H1 (cell line): ENCODE results near the gene UBE2E2. TPM values are rescaled to one million over a fixed set of nuclear protein-coding genes. Genes with fewer than 3 reads are reported as not detected.

Source experiments
- ASH2L ChIP-seq: fragments of 200-600, 300-600 bp; sonication (generic); IDR thresholded peaks from one replicate; pipeline ENCODE4 v1.7.1; 2017; ENCODE audit warnings: low read length
- BCL11A ChIP-seq, 2 experiments: IDR thresholded peaks; one replicate each; pipeline ENCODE4 v1.6.1; 2011; ENCODE audit warnings: low read depth in 2 of 2, low read length in 2 of 2, mild to moderate bottlenecking in 2 of 2
- BRCA1 ChIP-seq: IDR thresholded peaks from 2 replicates; pipeline ENCODE4 v1.6.1; 2012; ENCODE audit warnings: low read depth, low read length, improper control_type of control experiment
- CHD2 ChIP-seq: IDR thresholded peaks from 2 replicates; pipeline ENCODE4 v1.6.1; 2012; ENCODE audit warnings: low read length, improper control_type of control experiment
- JUND ChIP-seq: IDR thresholded peaks from 2 replicates; pipeline ENCODE4 v1.6.1; 2011; ENCODE audit warnings: mild to moderate bottlenecking, improper control_type of control experiment, low read length
- NANOG ChIP-seq: IDR thresholded peaks from 2 replicates; pipeline ENCODE4 v1.6.1; 2011; ENCODE audit warnings: low read length, low read depth, mild to moderate bottlenecking, inconsistent platforms; ENCODE audit not compliant: insufficient read depth, poor library complexity, severe bottlenecking
- NRF1 ChIP-seq: IDR thresholded peaks from 2 replicates; pipeline ENCODE4 v1.6.1; 2011; ENCODE audit warnings: mild to moderate bottlenecking, low read depth, low read length, improper control_type of control experiment
- PHF8 ChIP-seq: fragments of 200-600 bp; sonication (generic); conservative IDR thresholded peaks from 2 replicates; pipeline ENCODE4 v1.7.1; 2012; ENCODE audit warnings: low read depth, mild to moderate bottlenecking, inconsistent platforms, low read length, moderate library complexity
- RAD21 ChIP-seq, 2 experiments: IDR thresholded peaks in 1 of 2; conservative IDR thresholded peaks in 1 of 2; 2 replicates each; pipeline ENCODE4 v1.6.1; 2011; ENCODE audit warnings: low read depth in 2 of 2, low read length in 2 of 2, improper control_type of control experiment in 1 of 2, inconsistent platforms in 1 of 2, mild to moderate bottlenecking in 1 of 2, moderate library complexity in 1 of 2
- SP1 ChIP-seq: IDR thresholded peaks from 2 replicates; pipeline ENCODE4 v1.6.1; 2011; ENCODE audit warnings: low read depth, low read length
- SP4 ChIP-seq: IDR thresholded peaks from 2 replicates; pipeline ENCODE4 v1.6.1; 2012; ENCODE audit warnings: low read length, inconsistent platforms
- polyA plus RNA-seq, 7 experiments: library from polyadenylated mRNA; depleted of rRNA in 3 of 7; stranded (reverse) in 5 of 7; unstranded in 2 of 7; fragments of >200 nt in 5 of 7; fragments of 200-250 nt in 2 of 7; gene quantifications; 1 replicate in 5 of 7; 2 replicates in 1 of 7; 4 replicates in 1 of 7; pipeline versions ENCODE4 v1.2.1 to v1.2.3, GENCODE V29; 2011 to 2013; ENCODE audit warnings: missing spikeins in 2 of 7, mixed read lengths in 2 of 7
- total RNA-seq: library from RNA; stranded (reverse); fragmentation: NEBNext Ultra II Directional; extraction: Animal tissue kit (Norgen Biotek cat#: 25700); gene quantifications from 2 replicates; pipeline ENCODE4 v1.2.1, GENCODE V29; 2021
- TF ChIP-seq, protein P1 (sequence below): fragments of 300-600 bp; sonication (generic); IDR thresholded peaks from 2 replicates; pipeline ENCODE4 v1.7.1; 2012; ENCODE audit warnings: low read length, moderate library complexity, mild to moderate bottlenecking, inconsistent platforms; ENCODE audit not compliant: insufficient replicate concordance

UBE2E2 gene
- total and polyA plus RNA-seq, 2 of the 8 experiments (the other 6 are each of a cell fraction or from before 2014, with no cell fraction given), result 57.6 to 70.6 TPM

DNA sequence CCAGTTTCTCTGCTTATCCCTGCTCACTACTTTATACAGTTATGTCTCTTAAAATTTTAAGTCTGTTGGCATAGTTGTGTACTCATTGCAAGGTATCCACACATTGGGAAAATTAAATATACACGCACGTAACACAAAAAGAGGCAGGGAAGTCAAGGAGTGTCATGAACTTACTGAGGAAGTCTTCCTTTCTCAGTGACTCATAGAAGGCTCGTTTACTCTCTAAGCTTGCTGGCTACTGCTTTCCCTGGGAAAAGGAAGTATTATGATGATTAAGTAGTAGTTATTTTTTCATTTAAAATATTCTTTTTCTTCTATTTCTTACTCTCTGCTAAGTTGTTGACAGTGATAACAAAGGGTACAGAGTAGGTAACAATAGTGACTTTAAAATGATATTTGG lies 287.3 kb downstream of the UBE2E2 start (continued):
- TF ChIP-seq, protein P1, sequence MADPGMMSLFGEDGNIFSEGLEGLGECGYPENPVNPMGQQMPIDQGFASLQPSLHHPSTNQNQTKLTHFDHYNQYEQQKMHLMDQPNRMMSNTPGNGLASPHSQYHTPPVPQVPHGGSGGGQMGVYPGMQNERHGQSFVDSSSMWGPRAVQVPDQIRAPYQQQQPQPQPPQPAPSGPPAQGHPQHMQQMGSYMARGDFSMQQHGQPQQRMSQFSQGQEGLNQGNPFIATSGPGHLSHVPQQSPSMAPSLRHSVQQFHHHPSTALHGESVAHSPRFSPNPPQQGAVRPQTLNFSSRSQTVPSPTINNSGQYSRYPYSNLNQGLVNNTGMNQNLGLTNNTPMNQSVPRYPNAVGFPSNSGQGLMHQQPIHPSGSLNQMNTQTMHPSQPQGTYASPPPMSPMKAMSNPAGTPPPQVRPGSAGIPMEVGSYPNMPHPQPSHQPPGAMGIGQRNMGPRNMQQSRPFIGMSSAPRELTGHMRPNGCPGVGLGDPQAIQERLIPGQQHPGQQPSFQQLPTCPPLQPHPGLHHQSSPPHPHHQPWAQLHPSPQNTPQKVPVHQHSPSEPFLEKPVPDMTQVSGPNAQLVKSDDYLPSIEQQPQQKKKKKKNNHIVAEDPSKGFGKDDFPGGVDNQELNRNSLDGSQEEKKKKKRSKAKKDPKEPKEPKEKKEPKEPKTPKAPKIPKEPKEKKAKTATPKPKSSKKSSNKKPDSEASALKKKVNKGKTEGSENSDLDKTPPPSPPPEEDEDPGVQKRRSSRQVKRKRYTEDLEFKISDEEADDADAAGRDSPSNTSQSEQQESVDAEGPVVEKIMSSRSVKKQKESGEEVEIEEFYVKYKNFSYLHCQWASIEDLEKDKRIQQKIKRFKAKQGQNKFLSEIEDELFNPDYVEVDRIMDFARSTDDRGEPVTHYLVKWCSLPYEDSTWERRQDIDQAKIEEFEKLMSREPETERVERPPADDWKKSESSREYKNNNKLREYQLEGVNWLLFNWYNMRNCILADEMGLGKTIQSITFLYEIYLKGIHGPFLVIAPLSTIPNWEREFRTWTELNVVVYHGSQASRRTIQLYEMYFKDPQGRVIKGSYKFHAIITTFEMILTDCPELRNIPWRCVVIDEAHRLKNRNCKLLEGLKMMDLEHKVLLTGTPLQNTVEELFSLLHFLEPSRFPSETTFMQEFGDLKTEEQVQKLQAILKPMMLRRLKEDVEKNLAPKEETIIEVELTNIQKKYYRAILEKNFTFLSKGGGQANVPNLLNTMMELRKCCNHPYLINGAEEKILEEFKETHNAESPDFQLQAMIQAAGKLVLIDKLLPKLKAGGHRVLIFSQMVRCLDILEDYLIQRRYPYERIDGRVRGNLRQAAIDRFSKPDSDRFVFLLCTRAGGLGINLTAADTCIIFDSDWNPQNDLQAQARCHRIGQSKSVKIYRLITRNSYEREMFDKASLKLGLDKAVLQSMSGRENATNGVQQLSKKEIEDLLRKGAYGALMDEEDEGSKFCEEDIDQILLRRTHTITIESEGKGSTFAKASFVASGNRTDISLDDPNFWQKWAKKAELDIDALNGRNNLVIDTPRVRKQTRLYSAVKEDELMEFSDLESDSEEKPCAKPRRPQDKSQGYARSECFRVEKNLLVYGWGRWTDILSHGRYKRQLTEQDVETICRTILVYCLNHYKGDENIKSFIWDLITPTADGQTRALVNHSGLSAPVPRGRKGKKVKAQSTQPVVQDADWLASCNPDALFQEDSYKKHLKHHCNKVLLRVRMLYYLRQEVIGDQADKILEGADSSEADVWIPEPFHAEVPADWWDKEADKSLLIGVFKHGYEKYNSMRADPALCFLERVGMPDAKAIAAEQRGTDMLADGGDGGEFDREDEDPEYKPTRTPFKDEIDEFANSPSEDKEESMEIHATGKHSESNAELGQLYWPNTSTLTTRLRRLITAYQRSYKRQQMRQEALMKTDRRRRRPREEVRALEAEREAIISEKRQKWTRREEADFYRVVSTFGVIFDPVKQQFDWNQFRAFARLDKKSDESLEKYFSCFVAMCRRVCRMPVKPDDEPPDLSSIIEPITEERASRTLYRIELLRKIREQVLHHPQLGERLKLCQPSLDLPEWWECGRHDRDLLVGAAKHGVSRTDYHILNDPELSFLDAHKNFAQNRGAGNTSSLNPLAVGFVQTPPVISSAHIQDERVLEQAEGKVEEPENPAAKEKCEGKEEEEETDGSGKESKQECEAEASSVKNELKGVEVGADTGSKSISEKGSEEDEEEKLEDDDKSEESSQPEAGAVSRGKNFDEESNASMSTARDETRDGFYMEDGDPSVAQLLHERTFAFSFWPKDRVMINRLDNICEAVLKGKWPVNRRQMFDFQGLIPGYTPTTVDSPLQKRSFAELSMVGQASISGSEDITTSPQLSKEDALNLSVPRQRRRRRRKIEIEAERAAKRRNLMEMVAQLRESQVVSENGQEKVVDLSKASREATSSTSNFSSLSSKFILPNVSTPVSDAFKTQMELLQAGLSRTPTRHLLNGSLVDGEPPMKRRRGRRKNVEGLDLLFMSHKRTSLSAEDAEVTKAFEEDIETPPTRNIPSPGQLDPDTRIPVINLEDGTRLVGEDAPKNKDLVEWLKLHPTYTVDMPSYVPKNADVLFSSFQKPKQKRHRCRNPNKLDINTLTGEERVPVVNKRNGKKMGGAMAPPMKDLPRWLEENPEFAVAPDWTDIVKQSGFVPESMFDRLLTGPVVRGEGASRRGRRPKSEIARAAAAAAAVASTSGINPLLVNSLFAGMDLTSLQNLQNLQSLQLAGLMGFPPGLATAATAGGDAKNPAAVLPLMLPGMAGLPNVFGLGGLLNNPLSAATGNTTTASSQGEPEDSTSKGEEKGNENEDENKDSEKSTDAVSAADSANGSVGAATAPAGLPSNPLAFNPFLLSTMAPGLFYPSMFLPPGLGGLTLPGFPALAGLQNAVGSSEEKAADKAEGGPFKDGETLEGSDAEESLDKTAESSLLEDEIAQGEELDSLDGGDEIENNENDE, result no peak
- TF ChIP-seq RAD21 (IDR thresholded peaks at IDR 0.05 in 1 of 2, conservative IDR thresholded peaks at IDR 0.05 in 1 of 2; ENCODE audit: low read depth in 2 of 2, low read length in 2 of 2), result no peak
- no peak for TF ChIP-seq NANOG
- no peak for TF ChIP-seq NRF1
- no peak for TF ChIP-seq PHF8
- no peak for TF ChIP-seq SP4
- TF ChIP-seq SP1, result no peak
- no peak for TF ChIP-seq ASH2L
- no peak for TF ChIP-seq CHD2
- TF ChIP-seq BCL11A (IDR thresholded peaks at IDR 0.05; ENCODE audit: low read depth in 2 of 2, low read length in 2 of 2), result no peak
- no peak for TF ChIP-seq BRCA1
- no peak for TF ChIP-seq JUND
